Measurements from ENCODE around the gene ANP32A.

Gene ANP32A

GRCh38 chr15:68797599-68798345 lies 22.9 kb downstream of the ANP32A start:
- DNase-seq (ENCODE audit: low spot score) = no peak

- no peak for DNase-seq (ENCODE audit: low spot score)
These were observed 23.5 kb downstream of the ANP32A start for GRCh38 chr15:68797191-68797590.

- no peak for DNase-seq (ENCODE audit: low spot score)
These were observed 24.1 kb downstream of the ANP32A start for GRCh38 chr15:68796576-68796975.

- DNase-seq (ENCODE audit: low spot score) = no peak
These were observed 25.3 kb downstream of the ANP32A start for GRCh38 chr15:68795298-68795848.

- no peak for DNase-seq (ENCODE audit: low spot score)
These were observed 25.8 kb downstream of the ANP32A start for GRCh38 chr15:68794863-68795262.

GRCh38 chr15:68794307-68794706 lies 26.4 kb downstream of the ANP32A start:
- no peak for DNase-seq (ENCODE audit: low spot score)

GRCh38 chr15:68793776-68794175 lies 26.9 kb downstream of the ANP32A start:
- no peak for DNase-seq (ENCODE audit: low spot score)

- no peak for DNase-seq (ENCODE audit: low spot score)
These were observed 27.6 kb downstream of the ANP32A start for GRCh38 chr15:68792901-68793766.

GRCh38 chr15:68791431-68792283 lies 29.0 kb downstream of the ANP32A start:
- DNase-seq (ENCODE audit: low spot score) = no peak

GRCh38 chr15:68790910-68791309 lies 29.8 kb downstream of the ANP32A start:
- DNase-seq (ENCODE audit: low spot score) = no peak

- DNase-seq (ENCODE audit: low spot score) = no peak
These were observed 30.5 kb downstream of the ANP32A start for GRCh38 chr15:68790242-68790575.

- no peak for DNase-seq (ENCODE audit: low spot score)
These were observed 31.0 kb downstream of the ANP32A start for GRCh38 chr15:68789534-68790241.

GRCh38 chr15:68789091-68789490 lies 31.6 kb downstream of the ANP32A start:
- no peak for DNase-seq (ENCODE audit: low spot score)

- DNase-seq (ENCODE audit: low spot score) = no peak
These were observed 32.5 kb downstream of the ANP32A start for GRCh38 chr15:68788264-68788624.

- DNase-seq (ENCODE audit: low spot score) = no peak
These were observed 33.0 kb downstream of the ANP32A start for GRCh38 chr15:68787609-68788263.

- DNase-seq (ENCODE audit: low spot score) = no peak
These were observed 33.9 kb downstream of the ANP32A start for GRCh38 chr15:68786753-68787152.

GRCh38 chr15:68785541-68785940 lies 35.2 kb downstream of the ANP32A start:
- DNase-seq (ENCODE audit: low spot score) = no peak

GRCh38 chr15:68784206-68784605 lies 36.5 kb downstream of the ANP32A start:
- no peak for DNase-seq (ENCODE audit: low spot score)

GRCh38 chr15:68783226-68784058 lies 37.3 kb downstream of the ANP32A start:
- DNase-seq (ENCODE audit: low spot score) = no peak

GRCh38 chr15:68782589-68783161 lies 38.0 kb downstream of the ANP32A start:
- no peak for DNase-seq (ENCODE audit: low spot score)
